Tibial nerve (tissue), 4 donors: Measurements from ENCODE around the gene CD226. TPM values are rescaled to one million over a fixed set of nuclear protein-coding genes. Genes with fewer than 3 reads are reported as not detected.

Experiments used
- DNase-seq, 2 donors: peaks; one replicate each; pipeline ENCODE4 v3.0.0-alpha.2; 2019; ENCODE audit warnings: low spot score in 2 of 2
- H3K27ac ChIP-seq, 4 donors: fragments of 200-600 bp; sonication (generic) in 3 of 4; one replicate each; pipeline ENCODE4 v1.5.1; 2017 to 2019; ENCODE audit warnings: mild to moderate bottlenecking in 1 of 4
- H3K27me3 ChIP-seq, 2 donors: fragments of 200-600 bp; sonication (generic) in 1 of 2; one replicate each; pipeline versions ENCODE4 v1.5.1 to v1.6.0; 2017 to 2019
- H3K36me3 ChIP-seq, 3 donors: fragments of 200-600 bp; sonication (generic); one replicate each; pipeline ENCODE4 v1.5.1; 2018 to 2019
- H3K4me1 ChIP-seq, 4 donors: fragments of 200-600 bp; sonication (generic) in 3 of 4; one replicate each; pipeline ENCODE4 v1.5.1; 2017 to 2019
- H3K4me3 ChIP-seq, 4 donors: fragments of 200-600 bp; sonication (generic) in 3 of 4; one replicate each; pipeline ENCODE4 v1.5.1; 2017 to 2019; ENCODE audit warnings: mild to moderate bottlenecking in 1 of 4, moderate library complexity in 1 of 4
- H3K9me3 ChIP-seq, 4 donors: fragments of 200-600 bp; sonication (generic) in 3 of 4; one replicate each; pipeline ENCODE4 v1.5.1; 2017 to 2019
- EP300 ChIP-seq, 2 donors: sonication (generic); formaldehyde crosslinking; IDR thresholded peaks; one replicate each; pipeline ENCODE4 v1.6.1; 2017; ENCODE audit warnings: antibody characterized with exemption in 2 of 2, mild to moderate bottlenecking in 1 of 2
- POLR2A ChIP-seq, 2 donors: fragments of 450-650 bp; IDR thresholded peaks; one replicate each; pipeline ENCODE4 v1.6.1; 2017; ENCODE audit warnings: antibody characterized with exemption in 2 of 2, mild to moderate bottlenecking in 2 of 2, moderate library complexity in 2 of 2
- WGBS, 2 donors: methylation state at CpG; one replicate each; pipeline ENCODE4 v1.1.5; 2018; 5-methylcytosine and 5-hydroxymethylcytosine counted together
- total RNA-seq, 4 donors: library from RNA; depleted of rRNA; stranded (reverse); fragments of >200 nt; gene quantifications; one replicate each; pipeline ENCODE4 v1.1.0, GENCODE V29; 2016
- TF ChIP-seq, protein P1 (sequence below), 5 experiments: fragments of 200-600 bp in 3 of 5; fragments of 450-650 bp in 2 of 5; sonication (generic) in 3 of 5; IDR thresholded peaks; one replicate each; pipeline ENCODE4 v1.5.1; 2016 to 2019; ENCODE audit warnings: antibody characterized with exemption in 5 of 5, mild to moderate bottlenecking in 3 of 5, moderate library complexity in 2 of 5

CD226 gene
- total RNA-seq, 4 donors from 2014 or later = 0.39 to 1.1 (median 0.72) TPM

DNA sequence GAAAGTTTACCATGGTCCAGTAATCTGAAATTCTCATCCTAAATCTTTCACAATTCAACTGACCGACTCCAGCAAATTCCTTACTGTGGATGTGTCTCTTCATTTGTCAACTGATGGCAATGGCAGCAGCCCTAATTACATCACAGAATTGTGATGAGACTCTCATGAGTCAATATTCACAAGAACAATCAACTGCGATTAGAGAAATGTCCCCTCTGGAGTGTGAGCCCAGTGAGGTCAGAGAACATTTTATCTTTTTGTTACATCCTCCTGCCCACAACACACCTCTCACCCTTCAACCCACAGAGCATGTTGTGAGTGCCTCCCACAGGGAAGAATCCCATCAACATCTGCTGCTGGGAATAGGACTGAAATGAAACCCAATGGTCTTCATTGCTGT is 73.6 kb downstream of the CD226 start:
- no peaks in the 10 kb centered on the region for H3K4me1 ChIP-seq
- no peaks in the 10 kb centered on the region for H3K27me3 ChIP-seq

DNA sequence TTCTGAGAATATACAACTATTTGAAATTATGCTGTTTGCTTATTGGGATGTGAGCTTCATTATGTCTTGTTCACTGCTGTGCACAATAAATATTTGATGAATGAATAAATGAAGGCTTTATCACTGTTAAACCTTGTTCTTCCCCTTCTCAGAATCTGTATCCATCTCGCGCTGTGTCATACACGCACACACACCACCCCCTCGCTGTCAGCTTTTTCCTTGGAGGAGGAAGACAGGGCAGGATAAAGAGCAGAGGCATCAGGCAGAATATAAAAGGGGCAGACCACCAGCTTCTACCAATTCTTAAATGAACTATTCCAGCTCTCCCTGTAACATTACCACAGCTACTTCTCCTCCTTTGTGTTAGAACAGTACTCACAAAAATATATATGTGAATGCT is 75.0 kb downstream of the CD226 start:
- 58 to 68% methylated on average over 4 of the region's 4 CpGs for WGBS, 2 donors
- Histone ChIP-seq H3K27ac (no peak overlapping the region), H3K36me3 (no peaks in the 10 kb centered on the region), H3K9me3 (no peaks in the 10 kb centered on the region), H3K4me3 (no peak overlapping the region), H3K27me3 (no peaks in the 10 kb centered on the region), H3K4me1 (no peaks in the 10 kb centered on the region)
- TF ChIP-seq, protein P1, sequence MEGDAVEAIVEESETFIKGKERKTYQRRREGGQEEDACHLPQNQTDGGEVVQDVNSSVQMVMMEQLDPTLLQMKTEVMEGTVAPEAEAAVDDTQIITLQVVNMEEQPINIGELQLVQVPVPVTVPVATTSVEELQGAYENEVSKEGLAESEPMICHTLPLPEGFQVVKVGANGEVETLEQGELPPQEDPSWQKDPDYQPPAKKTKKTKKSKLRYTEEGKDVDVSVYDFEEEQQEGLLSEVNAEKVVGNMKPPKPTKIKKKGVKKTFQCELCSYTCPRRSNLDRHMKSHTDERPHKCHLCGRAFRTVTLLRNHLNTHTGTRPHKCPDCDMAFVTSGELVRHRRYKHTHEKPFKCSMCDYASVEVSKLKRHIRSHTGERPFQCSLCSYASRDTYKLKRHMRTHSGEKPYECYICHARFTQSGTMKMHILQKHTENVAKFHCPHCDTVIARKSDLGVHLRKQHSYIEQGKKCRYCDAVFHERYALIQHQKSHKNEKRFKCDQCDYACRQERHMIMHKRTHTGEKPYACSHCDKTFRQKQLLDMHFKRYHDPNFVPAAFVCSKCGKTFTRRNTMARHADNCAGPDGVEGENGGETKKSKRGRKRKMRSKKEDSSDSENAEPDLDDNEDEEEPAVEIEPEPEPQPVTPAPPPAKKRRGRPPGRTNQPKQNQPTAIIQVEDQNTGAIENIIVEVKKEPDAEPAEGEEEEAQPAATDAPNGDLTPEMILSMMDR (IDR thresholded peaks at IDR 0.05) = no peak
- TF ChIP-seq EP300 (IDR thresholded peaks at IDR 0.05) (no peak), POLR2A (IDR thresholded peaks at IDR 0.05) (no peak)
- DNase-seq = no peak

More for the DNA sequence above, 73.6 kb downstream of the CD226 start:
- Histone ChIP-seq H3K4me3 (no peak overlapping the region), H3K27ac (no peak overlapping the region), H3K36me3 (no peaks in the 10 kb centered on the region), H3K9me3 (no peaks in the 10 kb centered on the region)
- TF ChIP-seq POLR2A (IDR thresholded peaks at IDR 0.05) (no peak), EP300 (IDR thresholded peaks at IDR 0.05) (no peak)
- TF ChIP-seq, protein P1 (IDR thresholded peaks at IDR 0.05) = no peak
- no peak for DNase-seq
- 82 to 83% methylated on average over 2 of the region's 2 CpGs for WGBS, 2 donors

DNA sequence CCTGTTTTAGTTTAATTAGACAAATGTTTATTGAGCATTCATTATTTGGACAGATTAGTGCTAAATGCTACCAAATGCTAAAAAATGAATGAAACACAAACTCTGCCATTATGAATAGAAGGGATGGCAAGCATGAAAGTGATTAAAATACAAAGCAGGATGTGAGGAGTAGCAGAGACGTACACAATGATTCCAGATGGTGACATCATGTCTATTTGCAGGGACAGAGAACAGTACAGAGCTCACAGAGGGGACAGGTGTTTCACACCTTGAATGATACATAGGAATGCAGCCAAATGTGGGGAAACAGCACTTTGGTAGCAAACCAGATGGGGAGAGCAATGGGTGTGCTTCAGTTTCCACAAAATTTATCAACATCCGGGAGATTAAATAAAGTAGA is 76.3 kb downstream of the CD226 start:
- WGBS, 2 donors = 93 to 95% methylated on average over 2 of the region's 2 CpGs
- Histone ChIP-seq H3K27ac (no peak overlapping the region), H3K27me3 (no peaks in the 10 kb centered on the region), H3K9me3 (no peaks in the 10 kb centered on the region), H3K4me3 (no peak overlapping the region), H3K4me1 (no peaks in the 10 kb centered on the region), H3K36me3 (no peaks in the 10 kb centered on the region)
- no peak for DNase-seq
- TF ChIP-seq, protein P1 (IDR thresholded peaks at IDR 0.05) = no peak
- no peak for TF ChIP-seq POLR2A (IDR thresholded peaks at IDR 0.05)
- no peak for TF ChIP-seq EP300 (IDR thresholded peaks at IDR 0.05)

DNA sequence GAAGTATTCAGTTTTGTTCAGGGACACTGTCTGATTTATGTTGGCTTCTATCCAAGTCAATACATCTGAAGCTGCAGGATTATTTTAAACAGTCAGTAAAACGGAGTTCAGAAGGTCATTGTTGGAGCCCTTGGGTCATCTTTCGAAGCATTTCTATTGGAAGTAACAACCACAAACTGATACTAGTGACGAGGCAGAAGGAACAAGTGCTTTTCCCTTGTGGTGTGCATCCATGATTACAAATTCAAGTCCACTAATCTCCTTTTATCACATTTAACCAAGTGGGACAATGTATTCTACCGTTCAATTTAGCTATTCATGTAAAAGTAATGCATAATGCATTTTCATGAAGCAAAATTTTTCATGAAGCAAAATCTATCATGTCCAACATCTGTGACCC is 76.9 kb downstream of the CD226 start:
- H3K27ac ChIP-seq = no peak overlapping the region
- no peak for DNase-seq
- 65 to 73% methylated on average over 4 of the region's 4 CpGs for WGBS, 2 donors
- no peaks in the 10 kb centered on the region for H3K27me3 ChIP-seq
- H3K9me3 ChIP-seq = no peaks in the 10 kb centered on the region
- H3K4me3 ChIP-seq = no peak overlapping the region
- TF ChIP-seq EP300 (IDR thresholded peaks at IDR 0.05) = no peak
- TF ChIP-seq, protein P1 (IDR thresholded peaks at IDR 0.05) = no peak
- no peak for TF ChIP-seq POLR2A (IDR thresholded peaks at IDR 0.05)
- H3K4me1 ChIP-seq = no peaks in the 10 kb centered on the region
- H3K36me3 ChIP-seq = no peaks in the 10 kb centered on the region

DNA sequence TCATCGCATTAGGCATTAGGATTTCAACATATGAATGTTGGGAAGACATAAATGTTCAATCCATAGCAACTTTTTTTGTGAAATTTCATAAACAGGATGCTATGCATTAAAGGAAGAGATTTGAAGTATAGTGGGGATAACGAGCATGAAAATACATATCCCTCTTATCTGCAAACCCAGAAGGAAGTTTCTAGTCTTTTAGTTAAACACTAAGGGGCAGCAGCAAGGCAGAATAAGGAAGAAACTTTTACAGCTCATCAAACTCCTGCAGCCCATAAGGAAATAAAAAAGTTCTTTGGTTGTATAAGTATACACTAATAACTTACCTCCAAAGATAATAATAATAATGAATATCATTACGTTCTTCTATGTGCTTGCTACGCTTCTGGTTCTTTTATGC is 81.5 kb downstream of the CD226 start:
- H3K27ac ChIP-seq = no peak overlapping the region

More for the DNA sequence above, 81.5 kb downstream of the CD226 start:
- Histone ChIP-seq H3K27me3 (no peaks in the 10 kb centered on the region), H3K36me3 (no peaks in the 10 kb centered on the region), H3K9me3 (no peaks in the 10 kb centered on the region), H3K4me3 (no peak overlapping the region), H3K4me1 (no peaks in the 10 kb centered on the region)
- WGBS, 2 donors = 87 to 89% methylated on average over 4 of the region's 4 CpGs
- DNase-seq = no peak
- TF ChIP-seq, protein P1 (IDR thresholded peaks at IDR 0.05) = no peak
- TF ChIP-seq EP300 (IDR thresholded peaks at IDR 0.05) = no peak
- no peak for TF ChIP-seq POLR2A (IDR thresholded peaks at IDR 0.05)
